Upper lobe of left lung (tissue), 6 donors: ENCODE measurements around the gene CPNE4. TPM values are rescaled to one million over a fixed set of nuclear protein-coding genes. Genes with fewer than 3 reads are reported as not detected.

ENCODE experiments used
- ATAC-seq, 2 donors: fragments of 200-7000 bp; cut with Tn5 transposase; one replicate each; pipeline ENCODE4 v1.9.1; 2022; ENCODE audit warnings: mild to moderate bottlenecking in 2 of 2, moderate library complexity in 2 of 2; ENCODE audit not compliant: low FRiP score in 2 of 2
- DNase-seq, 2 donors: peaks; one replicate each; pipeline ENCODE4 v3.0.0-alpha.2; 2019 to 2020
- H3K27ac ChIP-seq, 4 donors: fragments of 200-600 bp; sonication (generic); one replicate each; pipeline ENCODE4 v1.5.1; 2016 to 2019
- H3K27me3 ChIP-seq, 4 donors: fragments of 200-600 bp; sonication (generic); one replicate each; pipeline ENCODE4 v1.5.1; 2017 to 2019
- H3K36me3 ChIP-seq, 4 donors: fragments of 200-600 bp; sonication (generic); one replicate each; pipeline ENCODE4 v1.5.1; 2016 to 2019
- H3K4me1 ChIP-seq, 4 donors: fragments of 200-600 bp; sonication (generic); one replicate each; pipeline ENCODE4 v1.5.1; 2018 to 2019
- H3K4me3 ChIP-seq, 4 donors: fragments of 200-600 bp; sonication (generic); one replicate each; pipeline ENCODE4 v1.5.1; 2017 to 2019; ENCODE audit warnings: mild to moderate bottlenecking in 2 of 4, moderate library complexity in 1 of 4
- H3K9me3 ChIP-seq, 4 donors: fragments of 200-600 bp; sonication (generic); one replicate each; pipeline ENCODE4 v1.5.1; 2018 to 2019
- EP300 ChIP-seq, 4 donors: sonication (generic); formaldehyde crosslinking; IDR thresholded peaks; one replicate each; pipeline ENCODE4 v1.5.1; 2017; ENCODE audit warnings: antibody characterized with exemption in 4 of 4, control low read depth in 2 of 4
- POLR2A ChIP-seq, 4 donors: fragments of 450-650 bp; IDR thresholded peaks; one replicate each; pipeline ENCODE4 v1.5.1; 2016 to 2017; ENCODE audit warnings: antibody characterized with exemption in 4 of 4, mild to moderate bottlenecking in 2 of 4
- POLR2AphosphoS5 ChIP-seq, 2 donors: sonication (generic); formaldehyde crosslinking; IDR thresholded peaks; one replicate each; pipeline ENCODE4 v1.5.1; 2017; ENCODE audit warnings: antibody characterized with exemption in 2 of 2
- WGBS, 2 donors: methylation state at CpG; one replicate each; pipeline ENCODE4 v1.1.5; 2017 to 2018; 5-methylcytosine and 5-hydroxymethylcytosine counted together
- total RNA-seq, 6 donors: library from RNA; depleted of rRNA in 4 of 6; stranded (reverse); fragments of >200 nt in 4 of 6; gene quantifications; one replicate each; pipeline versions ENCODE4 v1.1.0 to v1.2.1, GENCODE V29; 2016 to 2021
- TF ChIP-seq, protein P1 (sequence below), 6 experiments: fragments of 450-650 bp in 4 of 6; fragments of 200-600 bp in 2 of 6; sonication (generic) in 2 of 6; IDR thresholded peaks; one replicate each; pipeline ENCODE4 v1.5.1; 2016 to 2019; ENCODE audit warnings: antibody characterized with exemption in 6 of 6
- donor health status: DM: no; HTN: no; CAD: no; lungs with moderate emphysema.
- donor health status: DM: no; HTN: yes; CAD: no; lungs with severe emphysema.

Gene CPNE4
- total RNA-seq, 6 donors from 2014 or later = 0.34 to 2.1 (median 0.47) TPM; not detected in 3

DNA sequence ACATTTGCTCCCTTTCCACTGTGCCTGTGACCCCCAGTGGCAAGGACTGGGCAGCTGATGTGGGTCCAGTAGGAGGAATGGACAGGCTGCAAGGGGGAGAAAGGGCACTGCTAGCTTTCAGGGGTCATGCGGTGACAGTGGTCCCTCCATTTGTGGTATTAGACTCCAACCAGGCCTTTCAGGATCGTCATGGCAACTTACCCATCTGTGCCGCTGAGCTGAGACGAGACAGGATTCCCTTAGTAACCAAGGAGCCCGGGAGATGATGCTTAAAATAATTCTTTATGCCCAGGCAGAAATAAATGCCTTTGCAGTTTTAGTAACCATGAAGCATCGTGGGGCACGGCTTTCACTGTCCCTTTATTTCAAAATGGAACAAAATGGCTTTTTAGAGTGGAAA is 516.1 kb downstream of the CPNE4 start:
- DNase-seq (no peak), ATAC-seq (no peak)
- Histone ChIP-seq H3K27ac (no peak overlapping the region), H3K9me3 (no peaks in the 10 kb centered on the region), H3K4me3 (no peak overlapping the region), H3K36me3 (no peaks in the 10 kb centered on the region), H3K4me1 (no peaks in the 10 kb centered on the region), H3K27me3 (no peaks in the 10 kb centered on the region)
- TF ChIP-seq POLR2AphosphoS5 (IDR thresholded peaks at IDR 0.05) = no peak
- TF ChIP-seq, protein P1, sequence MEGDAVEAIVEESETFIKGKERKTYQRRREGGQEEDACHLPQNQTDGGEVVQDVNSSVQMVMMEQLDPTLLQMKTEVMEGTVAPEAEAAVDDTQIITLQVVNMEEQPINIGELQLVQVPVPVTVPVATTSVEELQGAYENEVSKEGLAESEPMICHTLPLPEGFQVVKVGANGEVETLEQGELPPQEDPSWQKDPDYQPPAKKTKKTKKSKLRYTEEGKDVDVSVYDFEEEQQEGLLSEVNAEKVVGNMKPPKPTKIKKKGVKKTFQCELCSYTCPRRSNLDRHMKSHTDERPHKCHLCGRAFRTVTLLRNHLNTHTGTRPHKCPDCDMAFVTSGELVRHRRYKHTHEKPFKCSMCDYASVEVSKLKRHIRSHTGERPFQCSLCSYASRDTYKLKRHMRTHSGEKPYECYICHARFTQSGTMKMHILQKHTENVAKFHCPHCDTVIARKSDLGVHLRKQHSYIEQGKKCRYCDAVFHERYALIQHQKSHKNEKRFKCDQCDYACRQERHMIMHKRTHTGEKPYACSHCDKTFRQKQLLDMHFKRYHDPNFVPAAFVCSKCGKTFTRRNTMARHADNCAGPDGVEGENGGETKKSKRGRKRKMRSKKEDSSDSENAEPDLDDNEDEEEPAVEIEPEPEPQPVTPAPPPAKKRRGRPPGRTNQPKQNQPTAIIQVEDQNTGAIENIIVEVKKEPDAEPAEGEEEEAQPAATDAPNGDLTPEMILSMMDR (IDR thresholded peaks at IDR 0.05) = no peak
- TF ChIP-seq EP300 (IDR thresholded peaks at IDR 0.05) = no peak
- no peak for TF ChIP-seq POLR2A (IDR thresholded peaks at IDR 0.05)
- WGBS, 2 donors = 77 to 92% methylated on average over 5 to 7 of the region's 7 CpGs

- no peak overlapping the region for H3K27ac ChIP-seq
- TF ChIP-seq, protein P1 (IDR thresholded peaks at IDR 0.05) = no peak
- TF ChIP-seq POLR2AphosphoS5 (IDR thresholded peaks at IDR 0.05) = no peak
- TF ChIP-seq EP300 (IDR thresholded peaks at IDR 0.05) = no peak
- no peak for TF ChIP-seq POLR2A (IDR thresholded peaks at IDR 0.05)
- H3K9me3 ChIP-seq = no peaks in the 10 kb centered on the region
- no peak for ATAC-seq
- H3K27me3 ChIP-seq = no peaks in the 10 kb centered on the region
- no peak overlapping the region for H3K4me3 ChIP-seq
- peaks cover 0 to under 1% (median 0%) of the 10 kb centered on the region in 4 donors for H3K36me3 ChIP-seq
- WGBS, 2 donors = 81 to 86% methylated on average over 4 of the region's 4 CpGs
- DNase-seq = no peak
- peaks cover 15 to 21% (median 18%) of the 10 kb centered on the region in 4 donors for H3K4me1 ChIP-seq
Observed at GRCh38 chr3:131505421-131505820, 529.4 kb downstream of the CPNE4 start.

DNA sequence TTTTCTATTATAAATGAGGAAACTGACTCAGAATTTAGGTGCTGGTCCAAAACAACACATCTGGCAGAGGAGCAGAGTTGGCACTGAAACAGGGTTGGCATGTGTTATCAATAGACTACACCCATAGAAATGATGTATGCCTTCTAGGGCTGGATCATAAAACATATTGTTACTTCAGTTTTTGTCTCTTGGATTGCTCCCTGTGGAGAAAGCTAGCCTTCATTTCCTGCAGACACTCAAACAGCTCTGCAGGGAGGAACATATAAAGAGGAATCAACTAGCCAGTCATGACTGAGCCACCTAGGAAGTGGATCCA is 531.5 kb downstream of the CPNE4 start:
- TF ChIP-seq, protein P1 (IDR thresholded peaks at IDR 0.05) = no peak
- TF ChIP-seq POLR2A (IDR thresholded peaks at IDR 0.05) (no peak), EP300 (IDR thresholded peaks at IDR 0.05) (no peak), POLR2AphosphoS5 (IDR thresholded peaks at IDR 0.05) (no peak)
- Histone ChIP-seq H3K4me1 (peaks cover 15 to 21% (median 18%) of the 10 kb centered on the region in 4 donors), H3K27ac (peak overlapping the region; percentile 80 to 88 (median 83)), H3K36me3 (peaks cover 0 to 21% (median 9%) of the 10 kb centered on the region in 4 donors), H3K4me3 (peak overlapping the region; percentile 81 to 95 (median 86)), H3K27me3 (no peaks in the 10 kb centered on the region), H3K9me3 (no peaks in the 10 kb centered on the region)
- ATAC-seq = peak in 1 of 2 donors; percentile 11
- DNase-seq = no peak

DNA sequence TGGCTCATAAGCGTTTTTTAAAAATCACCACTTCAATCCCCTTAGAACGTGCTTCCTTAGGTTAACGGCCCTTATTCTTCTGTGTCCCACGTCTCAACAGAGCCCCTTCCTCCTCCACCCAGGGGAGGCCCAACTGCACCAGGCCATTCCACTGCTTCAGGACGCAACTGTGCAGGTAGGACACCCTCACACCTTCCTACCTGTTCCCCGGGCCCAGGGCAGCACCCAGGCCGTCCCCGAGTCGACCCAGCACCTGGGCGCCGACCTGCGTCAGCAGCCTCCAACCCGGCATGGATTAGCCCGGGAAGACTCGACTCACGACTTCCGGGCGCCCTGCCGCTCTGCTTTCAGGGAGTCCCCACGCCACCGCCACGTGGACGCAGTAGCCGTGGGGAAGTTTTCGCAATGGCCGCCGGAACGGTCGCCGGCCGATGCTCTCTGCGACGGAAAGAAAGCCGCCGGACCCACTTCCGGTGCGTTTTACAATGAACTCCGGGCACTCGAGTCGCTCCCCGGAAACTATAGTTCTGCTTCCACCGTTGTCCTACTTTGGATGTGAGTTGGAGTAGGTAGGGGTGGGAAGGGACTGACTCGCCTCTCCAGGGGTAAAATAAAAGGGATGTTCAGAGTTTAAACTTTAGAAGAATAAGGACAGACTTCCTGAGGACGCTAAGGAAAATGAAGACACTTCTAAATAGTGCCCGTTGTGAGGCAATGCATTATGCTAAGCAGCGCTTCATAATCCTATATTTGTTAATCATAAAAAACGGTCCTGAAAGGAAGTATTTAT is 532.1 kb downstream of the CPNE4 start, which contains the start of gene MRPL3:
Gene MRPL3, minus strand, starts transcription at position 442 of the 790 bp plus-strand sequence. Its CDS starts 150 bp downstream, at position 292.
- H3K9me3 ChIP-seq = no peaks in the 10 kb centered on the region
- peaks cover 15 to 21% (median 18%) of the 10 kb centered on the region in 4 donors for H3K4me1 ChIP-seq
- H3K27me3 ChIP-seq = no peaks in the 10 kb centered on the region
- WGBS, 2 donors = 2 to 5% methylated on average over 22 to 44 of the region's 47 CpGs
- peak within 1 kb of the TSS; percentile 81 to 95 (median 86) for H3K4me3 ChIP-seq
- ATAC-seq (peak; percentile 95 to 97), DNase-seq (peak; percentile 90 to 93)
- TF ChIP-seq EP300 (IDR thresholded peaks at IDR 0.05) = no peak
- TF ChIP-seq, protein P1 (IDR thresholded peaks at IDR 0.05) = no peak
- TF ChIP-seq POLR2AphosphoS5 (IDR thresholded peaks at IDR 0.05) = peak; percentile 73 to 74
- TF ChIP-seq POLR2A (IDR thresholded peaks at IDR 0.05) = peak in 3 of 4 donors; percentile 23 to 71 (median 69)
- H3K27ac ChIP-seq = peak within 1 kb of the TSS; percentile 80 to 88 (median 83)
- H3K36me3 ChIP-seq = peaks cover 4 to 26% (median 11%) of the 10 kb centered on the region in 4 donors
